ENCODE results near the gene RAD9A. TPM values are rescaled to one million over a fixed set of nuclear protein-coding genes. Genes with fewer than 3 reads are reported as not detected.
A peak's percentile ranks its signal among the peaks of the same experiment; 100 is the strongest.

RAD9A gene
- total RNA-seq (2012; rRNA removed): 1.9 and 2.0 TPM in 2 replicates
- polyA plus RNA-seq (2012; rRNA removed): 10.3 and 12.6 TPM in 2 replicates
- polyA plus RNA-seq (2012; cell fraction: cytosol; rRNA removed): 8.4 and 12.7 TPM in 2 replicates
- polyA plus RNA-seq (2012; cell fraction: nucleus; rRNA removed; ENCODE audit: low replicate concordance): 53.4 and 98.2 TPM in 2 replicates
- percentile 42 among the genes with signal in this experiment for Bru-seq, nascent RNA
- BruChase-seq, experiment 1, labeled RNA remaining after a 6-hour chase: percentile 57 among the genes with signal in this experiment
- percentile 52 among the genes with signal in this experiment for BruChase-seq, experiment 2, labeled RNA remaining after a 2-hour chase
- long read RNA-seq, partial matches to known transcripts: 1 of 7 reads
- long read RNA-seq, other reads (novel, unspliced or antisense): 4 of 7 reads

DNA sequence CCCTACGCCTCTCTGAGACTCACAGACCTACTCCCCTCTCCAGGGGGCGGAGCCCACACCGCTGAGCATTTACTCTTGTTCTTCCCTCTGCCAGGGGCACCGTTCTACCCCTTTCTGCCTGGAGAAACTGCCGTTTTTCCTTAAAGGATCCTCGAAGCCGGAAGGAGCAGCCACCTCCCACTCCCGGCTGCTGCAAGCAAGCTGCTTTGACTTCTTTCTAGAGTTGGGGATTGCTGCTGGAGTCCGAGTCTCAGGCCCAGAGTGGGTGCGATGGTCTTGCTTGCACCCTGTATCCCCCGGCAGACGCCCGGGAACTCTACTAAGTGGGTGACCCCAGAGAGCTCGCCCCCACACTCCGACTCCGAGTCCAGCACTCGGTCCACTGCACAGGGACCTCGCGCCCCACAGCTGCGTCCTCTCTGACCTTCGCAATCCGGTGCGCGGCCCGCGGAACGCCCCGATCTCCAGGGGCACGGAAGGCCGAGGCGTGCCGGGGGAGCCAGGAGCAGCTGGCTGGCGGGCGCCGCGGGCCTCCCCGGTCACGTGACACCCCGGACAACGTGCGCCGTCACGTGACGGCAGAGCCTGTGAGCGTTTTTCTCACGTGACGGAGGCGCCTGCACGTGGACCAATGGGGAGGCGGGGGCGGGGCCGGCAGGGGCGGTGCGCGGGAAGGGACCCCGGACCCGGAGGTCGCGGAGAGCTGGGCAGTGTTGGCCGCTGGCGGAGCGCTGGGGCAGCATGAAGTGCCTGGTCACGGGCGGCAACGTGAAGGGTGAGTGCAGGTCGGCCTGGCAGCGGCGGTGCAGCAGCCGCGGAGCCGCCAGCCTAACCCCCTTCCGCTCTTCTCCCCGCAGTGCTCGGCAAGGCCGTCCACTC lies at the start of gene RAD9A:
Gene RAD9A, plus strand, starts transcription at position 683 of the 879 bp plus-strand sequence. Its CDS starts 59 bp downstream, at position 742.
- H3K56ac ChIP-seq (ENCODE audit: extremely low read depth, insufficient read depth, low read length): peak within 1 kb of the TSS; percentile 79
- no peaks in the 10 kb centered on the region; the same call in 1 of the 2 replicates for H3K27me3 ChIP-seq (ENCODE audit: control insufficient read depth, insufficient read depth, low read length)
- peak within 1 kb of the TSS; percentile 90 for H3K4ac ChIP-seq (ENCODE audit: low read depth, low read length)
- peak within 1 kb of the TSS; percentile 90 for H3K4me2 ChIP-seq (ENCODE audit: low read depth, low read length)
- no TSS peak for BruUV-seq (replicated peaks)
- peaks cover 8% of the 10 kb centered on the region; the same call in 1 of the 2 replicates for H3K36me3 ChIP-seq (ENCODE audit: control insufficient read depth, insufficient read depth, low read length)
- intact Hi-C loops (cut with micrococcal nuclease): no loop called here
- no peaks in the 10 kb centered on the region for H3K9me3 ChIP-seq (ENCODE audit: control insufficient read depth, insufficient read depth, low read length)
- peak within 1 kb of the TSS; percentile 74 for H2BK5ac ChIP-seq (ENCODE audit: low read depth, low read length, poor library complexity, severe bottlenecking)
- H2BK20ac ChIP-seq (ENCODE audit: low read depth, low read length): no peak within 1 kb of the TSS
- in situ Hi-C loops (cut with MboI; ENCODE audit: low sequenced_read_pairs): no loop called here
- peak within 1 kb of the TSS; percentile 88 for H3K14ac ChIP-seq (replicated peaks; ENCODE audit: low read depth, low read length)
- peak within 1 kb of the TSS; percentile 61 for H2AK5ac ChIP-seq (ENCODE audit: low read depth, low read length)
- peaks cover 5% of the 10 kb centered on the region; the same call in 1 of the 2 replicates for H4K20me1 ChIP-seq (ENCODE audit: insufficient read depth, low read length)
- H3K27ac ChIP-seq (ENCODE audit: insufficient read depth, low read length): peak within 1 kb of the TSS; percentile 92
- peak within 1 kb of the TSS; percentile 54; the same call in 1 of the 2 replicates for H3K18ac ChIP-seq (ENCODE audit: low read depth, low read length)
- ChIA-PET CTCF (interaction anchor here (0.5 to 1.2 kb wide), 3 partner anchors 9 to 105 kb away, joined by 3 to 8 read pairs (median 4); no protein-coding TSS in a partner anchor), POLR2A (ENCODE audit: unreplicated experiment) (interaction anchor here (0.6 to 1.3 kb wide), 3 partner anchors 11 to 536 kb away, joined by 3 to 5 read pairs (median 3); no protein-coding TSS in a partner anchor)
- WGBS, 2 experiments (ENCODE audit: extremely low coverage in 2 of 2, insufficient read length in 1 of 2): 2% methylated on average over 34 of the region's 75 CpGs; no CpG with 5 or more reads in 1 of the 2 experiments
- peaks cover 3% of the 10 kb centered on the region for H3K4me1 ChIP-seq (ENCODE audit: control insufficient read depth, insufficient read depth, low read length)
- H2BK120ac ChIP-seq (ENCODE audit: low read depth, low read length): peak within 1 kb of the TSS; percentile 53
- H2AK9ac ChIP-seq (replicated peaks; ENCODE audit: low read depth, low read length, poor library complexity): peak within 1 kb of the TSS; percentile 99
- H2BK15ac ChIP-seq (ENCODE audit: low read depth, low read length): no peak within 1 kb of the TSS; the same call in 2 of the 3 replicates
- H4K8ac ChIP-seq (ENCODE audit: low read depth in 2 of 2, low read length in 2 of 2): peak within 1 kb of the TSS; percentile 83 to 85; a peak in 3 of 4 replicates
- no peaks in the 10 kb centered on the region; the same call in 1 of the 2 replicates for H3K9me1 ChIP-seq (ENCODE audit: insufficient read depth, low read length)
- ATAC-seq (ENCODE audit: low read depth) (peak; percentile 86), DNase-seq (peak; percentile 91)
- dilution Hi-C loops (cut with HindIII; ENCODE audit: low sequenced_read_pairs, unreplicated experiment): no loop called here
- H4K5ac ChIP-seq (ENCODE audit: low read depth, low read length): peak within 1 kb of the TSS; percentile 63; the same call in 1 of the 2 replicates
- H2AFZ ChIP-seq (replicated peaks; ENCODE audit: low read length, poor library complexity): peak within 1 kb of the TSS; percentile 99
- H4K91ac ChIP-seq (ENCODE audit: insufficient read depth, low read depth, low read length): peak within 1 kb of the TSS; percentile 87
- H3K9ac ChIP-seq (ENCODE audit: low read depth, low read length): peak within 1 kb of the TSS; percentile 86
- H3K4me3 ChIP-seq (ENCODE audit: insufficient read depth, low read depth, low read length): peak within 1 kb of the TSS; percentile 93
- TF ChIP-seq MAFK (IDR thresholded peaks at IDR 0.05; ENCODE audit: low read depth, low read length) (no peak), FOS (IDR thresholded peaks at IDR 0.05; ENCODE audit: low read depth, low read length) (peak; percentile 100), POLR2A (IDR thresholded peaks at IDR 0.05; ENCODE audit: low read depth, low read length) (peak; percentile 17; the same call in 1 of the 2 replicates), BHLHE40 (IDR thresholded peaks at IDR 0.05; ENCODE audit: low read depth, low read length) (peak; percentile 96), SMC3 (IDR thresholded peaks at IDR 0.05; ENCODE audit: low read depth, low read length) (no peak), MXI1 (IDR thresholded peaks at IDR 0.05; ENCODE audit: borderline replicate concordance, low read depth, low read length) (peak; percentile 88; the same call in 1 of the 2 replicates)
- TF ChIP-seq, protein P1, sequence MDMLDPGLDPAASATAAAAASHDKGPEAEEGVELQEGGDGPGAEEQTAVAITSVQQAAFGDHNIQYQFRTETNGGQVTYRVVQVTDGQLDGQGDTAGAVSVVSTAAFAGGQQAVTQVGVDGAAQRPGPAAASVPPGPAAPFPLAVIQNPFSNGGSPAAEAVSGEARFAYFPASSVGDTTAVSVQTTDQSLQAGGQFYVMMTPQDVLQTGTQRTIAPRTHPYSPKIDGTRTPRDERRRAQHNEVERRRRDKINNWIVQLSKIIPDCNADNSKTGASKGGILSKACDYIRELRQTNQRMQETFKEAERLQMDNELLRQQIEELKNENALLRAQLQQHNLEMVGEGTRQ (IDR thresholded peaks at IDR 0.05; ENCODE audit: low read depth, low read length): peak; percentile 100
- peaks cover 10 to 30% of the 10 kb centered on the region in 2 experiments; a peak in 3 of 4 replicates for H3K79me1 ChIP-seq (ENCODE audit: low read depth in 1 of 2, low read length in 2 of 2)
- peak within 1 kb of the TSS; percentile 71 for H3K23ac ChIP-seq (ENCODE audit: low read depth, low read length)
